Measurements from ENCODE around the gene TMIE.

- TF ChIP-seq, protein P1, sequence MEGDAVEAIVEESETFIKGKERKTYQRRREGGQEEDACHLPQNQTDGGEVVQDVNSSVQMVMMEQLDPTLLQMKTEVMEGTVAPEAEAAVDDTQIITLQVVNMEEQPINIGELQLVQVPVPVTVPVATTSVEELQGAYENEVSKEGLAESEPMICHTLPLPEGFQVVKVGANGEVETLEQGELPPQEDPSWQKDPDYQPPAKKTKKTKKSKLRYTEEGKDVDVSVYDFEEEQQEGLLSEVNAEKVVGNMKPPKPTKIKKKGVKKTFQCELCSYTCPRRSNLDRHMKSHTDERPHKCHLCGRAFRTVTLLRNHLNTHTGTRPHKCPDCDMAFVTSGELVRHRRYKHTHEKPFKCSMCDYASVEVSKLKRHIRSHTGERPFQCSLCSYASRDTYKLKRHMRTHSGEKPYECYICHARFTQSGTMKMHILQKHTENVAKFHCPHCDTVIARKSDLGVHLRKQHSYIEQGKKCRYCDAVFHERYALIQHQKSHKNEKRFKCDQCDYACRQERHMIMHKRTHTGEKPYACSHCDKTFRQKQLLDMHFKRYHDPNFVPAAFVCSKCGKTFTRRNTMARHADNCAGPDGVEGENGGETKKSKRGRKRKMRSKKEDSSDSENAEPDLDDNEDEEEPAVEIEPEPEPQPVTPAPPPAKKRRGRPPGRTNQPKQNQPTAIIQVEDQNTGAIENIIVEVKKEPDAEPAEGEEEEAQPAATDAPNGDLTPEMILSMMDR (IDR thresholded peaks at IDR 0.05) = no peak
- TF ChIP-seq POLR2A (IDR thresholded peaks at IDR 0.05; ENCODE audit: low read depth) (no peak), EP300 (IDR thresholded peaks at IDR 0.05) (no peak)
These were observed 7.4 kb downstream of the TMIE start for GRCh38 chr3:46708401-46709156.
